Measurements from ENCODE around the gene ZMAT3. TPM values are rescaled to one million over a fixed set of nuclear protein-coding genes. Genes with fewer than 3 reads are reported as not detected.
"Not testable (repeated sequence)": the region's sequence is repeated elsewhere in the genome, so short reads cannot be mapped to it uniquely, and the experiment has no call there.

The ZMAT3 gene
- total and polyA plus RNA-seq, 4 donors: 2.4 to 12.1 (median 5.4) TPM

DNA sequence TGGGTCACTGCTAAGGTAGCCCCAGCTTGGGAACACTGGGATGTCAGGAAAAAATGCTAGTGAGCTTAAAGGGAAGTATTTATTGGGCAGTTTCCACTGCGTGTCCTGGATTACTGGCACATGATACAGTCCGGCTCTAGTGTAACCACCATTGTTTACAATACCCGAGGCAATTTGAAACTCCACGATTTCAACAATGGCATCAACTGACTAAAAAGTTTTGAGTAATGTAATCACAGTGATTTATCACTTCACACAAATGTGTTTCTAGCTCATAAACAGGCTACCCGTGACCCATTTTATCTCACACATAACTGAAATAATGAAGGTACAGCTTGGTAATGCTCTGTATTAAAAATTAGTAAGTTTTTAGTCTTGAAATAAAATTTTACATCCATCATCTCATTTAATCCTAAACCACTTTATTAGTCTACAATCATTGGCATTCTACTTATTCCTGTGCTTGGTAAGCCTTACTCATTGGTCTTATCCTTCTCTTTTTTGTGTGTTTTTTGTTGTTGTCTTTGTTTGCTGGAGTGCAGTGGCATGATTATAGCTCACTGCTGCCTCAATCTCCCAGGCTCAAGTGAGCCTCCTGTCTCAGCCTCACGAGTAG is 7.6 kb downstream of the ZMAT3 start:
- H3K36me3 ChIP-seq (ENCODE audit: control insufficient read depth in 4 of 4, insufficient read depth in 4 of 4, low read length in 4 of 4): peaks cover 0 to 6% (median 1%) of the 10 kb centered on the region in 4 donors
- H3K27me3 ChIP-seq (ENCODE audit: control insufficient read depth in 3 of 3, insufficient read depth in 3 of 3, low read length in 2 of 3): no peaks in the 10 kb centered on the region
- no peak overlapping the region for H3K9ac ChIP-seq (ENCODE audit: insufficient read depth in 1 of 2, low read length in 2 of 2)
- no peak overlapping the region for H3K27ac ChIP-seq (ENCODE audit: low read depth in 1 of 2, low read length in 1 of 2)
- no peaks in the 10 kb centered on the region for H3K4me1 ChIP-seq (ENCODE audit: control insufficient read depth in 5 of 5, insufficient read depth in 5 of 5, low read length in 5 of 5)
- TF ChIP-seq, protein P1, sequence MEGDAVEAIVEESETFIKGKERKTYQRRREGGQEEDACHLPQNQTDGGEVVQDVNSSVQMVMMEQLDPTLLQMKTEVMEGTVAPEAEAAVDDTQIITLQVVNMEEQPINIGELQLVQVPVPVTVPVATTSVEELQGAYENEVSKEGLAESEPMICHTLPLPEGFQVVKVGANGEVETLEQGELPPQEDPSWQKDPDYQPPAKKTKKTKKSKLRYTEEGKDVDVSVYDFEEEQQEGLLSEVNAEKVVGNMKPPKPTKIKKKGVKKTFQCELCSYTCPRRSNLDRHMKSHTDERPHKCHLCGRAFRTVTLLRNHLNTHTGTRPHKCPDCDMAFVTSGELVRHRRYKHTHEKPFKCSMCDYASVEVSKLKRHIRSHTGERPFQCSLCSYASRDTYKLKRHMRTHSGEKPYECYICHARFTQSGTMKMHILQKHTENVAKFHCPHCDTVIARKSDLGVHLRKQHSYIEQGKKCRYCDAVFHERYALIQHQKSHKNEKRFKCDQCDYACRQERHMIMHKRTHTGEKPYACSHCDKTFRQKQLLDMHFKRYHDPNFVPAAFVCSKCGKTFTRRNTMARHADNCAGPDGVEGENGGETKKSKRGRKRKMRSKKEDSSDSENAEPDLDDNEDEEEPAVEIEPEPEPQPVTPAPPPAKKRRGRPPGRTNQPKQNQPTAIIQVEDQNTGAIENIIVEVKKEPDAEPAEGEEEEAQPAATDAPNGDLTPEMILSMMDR (IDR thresholded peaks at IDR 0.05; ENCODE audit: control extremely low read depth, extremely low read depth): no peak
- H3K9me3 ChIP-seq (ENCODE audit: control insufficient read depth in 4 of 4, insufficient read depth in 3 of 4, low read length in 3 of 4): no peaks in the 10 kb centered on the region
- ATAC-seq (ENCODE audit: insufficient read depth, low FRiP score) (no peak), DNase-seq (no peak)
- WGBS, 2 donors: 67 to 71% methylated on average over 6 of the region's 6 CpGs
- H3K4me3 ChIP-seq: no peak overlapping the region

DNA sequence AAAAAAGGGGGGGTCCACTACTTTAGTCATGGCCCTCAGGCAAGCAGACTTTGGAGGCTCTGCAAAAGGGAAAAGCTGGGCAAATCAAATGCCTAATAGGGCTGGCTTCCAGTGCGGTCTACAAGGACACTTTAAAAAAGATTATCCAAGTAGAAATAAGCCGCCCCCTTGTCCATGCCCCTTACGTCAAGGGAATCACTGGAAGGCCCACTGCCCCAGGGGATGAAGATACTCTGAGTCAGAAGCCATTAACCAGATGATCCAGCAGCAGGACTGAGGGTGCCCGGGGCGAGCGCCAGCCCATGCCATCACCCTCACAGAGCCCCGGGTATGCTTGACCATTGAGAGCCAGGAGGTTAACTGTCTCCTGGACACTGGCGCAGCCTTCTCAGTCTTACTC is 15.3 kb downstream of the ZMAT3 start:
- no peak overlapping the region for H3K4me3 ChIP-seq
- no peak overlapping the region for H3K27ac ChIP-seq (ENCODE audit: low read depth in 1 of 2, low read length in 1 of 2)
- ATAC-seq (ENCODE audit: insufficient read depth, low FRiP score) (no peak), DNase-seq (no peak)
- WGBS, 2 donors: 96% methylated on average over 7 to 8 of the region's 8 CpGs
- no peak overlapping the region for H3K9ac ChIP-seq (ENCODE audit: insufficient read depth in 1 of 2, low read length in 2 of 2)
- no peaks in the 10 kb centered on the region for H3K9me3 ChIP-seq (ENCODE audit: control insufficient read depth in 4 of 4, insufficient read depth in 3 of 4, low read length in 3 of 4)
- TF ChIP-seq, protein P1 (IDR thresholded peaks at IDR 0.05; ENCODE audit: control extremely low read depth, extremely low read depth): no peak
- H3K27me3 ChIP-seq (ENCODE audit: control insufficient read depth in 3 of 3, insufficient read depth in 3 of 3, low read length in 2 of 3): no peaks in the 10 kb centered on the region
- H3K4me1 ChIP-seq (ENCODE audit: control insufficient read depth in 5 of 5, insufficient read depth in 5 of 5, low read length in 5 of 5): no peaks in the 10 kb centered on the region
- no peaks in the 10 kb centered on the region for H3K36me3 ChIP-seq (ENCODE audit: control insufficient read depth in 4 of 4, insufficient read depth in 4 of 4, low read length in 4 of 4)

DNA sequence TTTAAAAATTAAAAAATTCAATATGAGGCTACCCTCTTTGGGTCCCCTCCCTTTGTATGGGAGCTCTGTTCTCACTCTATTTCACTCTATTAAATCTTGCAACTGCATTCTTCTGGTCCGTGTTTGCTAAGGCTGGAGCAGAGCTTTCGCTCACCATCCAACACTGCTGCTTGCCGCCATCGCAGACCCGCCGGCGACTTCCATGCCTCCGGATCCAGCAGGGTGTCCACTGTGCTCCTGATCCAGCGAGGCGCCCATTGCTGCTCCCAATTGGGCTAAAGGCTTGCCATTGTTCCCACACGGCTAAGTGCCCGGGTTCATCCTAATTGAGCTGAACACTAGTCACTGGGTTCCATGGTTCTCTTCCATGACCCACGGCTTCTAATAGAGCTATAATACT is 17.0 kb downstream of the ZMAT3 start:
- not testable (repeated sequence) for H3K9ac ChIP-seq (ENCODE audit: insufficient read depth in 1 of 2, low read length in 2 of 2); DNase-seq; H3K27ac ChIP-seq (ENCODE audit: low read depth in 1 of 2, low read length in 1 of 2); H3K9me3 ChIP-seq (ENCODE audit: control insufficient read depth in 4 of 4, insufficient read depth in 3 of 4, low read length in 3 of 4); H3K36me3 ChIP-seq (ENCODE audit: control insufficient read depth in 4 of 4, insufficient read depth in 4 of 4, low read length in 4 of 4); H3K4me3 ChIP-seq; H3K4me1 ChIP-seq (ENCODE audit: control insufficient read depth in 5 of 5, insufficient read depth in 5 of 5, low read length in 5 of 5); H3K27me3 ChIP-seq (ENCODE audit: control insufficient read depth in 3 of 3, insufficient read depth in 3 of 3, low read length in 2 of 3); ATAC-seq (ENCODE audit: insufficient read depth, low FRiP score)
- WGBS, 2 donors: 95 to 96% methylated on average over 13 of the region's 13 CpGs

DNA sequence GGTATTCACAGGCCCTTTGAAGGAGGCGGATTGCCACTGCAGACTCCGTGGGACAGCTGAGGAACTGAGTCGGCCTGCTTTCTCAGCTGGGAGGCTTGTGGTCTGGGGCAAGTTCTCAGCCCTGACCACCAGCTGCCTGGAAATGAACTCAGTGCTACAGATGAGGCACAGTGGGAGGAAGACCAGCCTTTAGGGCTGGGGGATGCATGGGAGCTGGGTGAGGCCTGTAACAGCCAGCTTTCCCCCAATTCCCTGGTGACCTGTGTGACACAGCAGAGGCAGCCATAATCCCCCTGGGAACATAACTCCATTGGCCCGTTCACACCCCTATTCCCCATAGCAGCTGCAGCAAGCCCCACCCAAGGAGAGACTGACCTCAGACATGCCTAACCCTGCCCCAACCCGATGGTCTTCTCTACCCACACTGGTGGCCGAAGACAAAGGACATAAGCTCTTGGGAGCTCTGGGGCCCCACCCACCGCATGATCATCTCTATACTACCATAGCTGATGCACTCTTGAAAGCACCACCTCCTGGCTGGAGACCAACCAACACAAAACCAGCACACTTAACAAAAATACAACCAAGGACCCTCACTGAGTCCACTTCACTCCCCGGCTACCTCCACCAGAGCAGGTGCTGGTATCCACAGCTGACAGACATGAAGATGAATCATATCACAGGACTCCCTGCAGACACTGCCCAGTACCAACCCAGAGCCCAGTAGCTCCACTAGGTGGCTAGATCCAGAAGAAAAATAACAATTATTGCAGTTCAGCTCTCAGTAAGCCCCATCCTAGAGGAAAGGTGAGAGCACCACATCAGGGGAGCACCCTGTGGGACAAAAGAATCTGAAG is 24.9 kb downstream of the ZMAT3 start:
- no peak for ATAC-seq (ENCODE audit: insufficient read depth, low FRiP score)

More for the DNA sequence above, 24.9 kb downstream of the ZMAT3 start:
- TF ChIP-seq, protein P1 (IDR thresholded peaks at IDR 0.05; ENCODE audit: control extremely low read depth, extremely low read depth): no peak
- H3K4me3 ChIP-seq: no peak overlapping the region
- no peak overlapping the region for H3K9ac ChIP-seq (ENCODE audit: insufficient read depth in 1 of 2, low read length in 2 of 2)
- H3K27me3 ChIP-seq (ENCODE audit: control insufficient read depth in 3 of 3, insufficient read depth in 3 of 3, low read length in 2 of 3): no peaks in the 10 kb centered on the region
- H3K9me3 ChIP-seq (ENCODE audit: control insufficient read depth in 4 of 4, insufficient read depth in 3 of 4, low read length in 3 of 4): no peaks in the 10 kb centered on the region
- no peak for DNase-seq
- 85 to 87% methylated on average over 8 of the region's 8 CpGs for WGBS, 2 donors
- no peak overlapping the region for H3K27ac ChIP-seq (ENCODE audit: low read depth in 1 of 2, low read length in 1 of 2)
- peaks cover 0 to 5% (median 0%) of the 10 kb centered on the region in 5 donors for H3K4me1 ChIP-seq (ENCODE audit: control insufficient read depth in 5 of 5, insufficient read depth in 5 of 5, low read length in 5 of 5)
- no peaks in the 10 kb centered on the region for H3K36me3 ChIP-seq (ENCODE audit: control insufficient read depth in 4 of 4, insufficient read depth in 4 of 4, low read length in 4 of 4)

All from lung (tissue), 12 donors.